ENCODE results near the gene MACO1.
A peak's percentile ranks its signal among the peaks of the same experiment; 100 is the strongest.
"Not testable (repeated sequence)": the region's sequence is repeated elsewhere in the genome, so short reads cannot be mapped to it uniquely, and the experiment has no call there.

The MACO1 gene

DNA sequence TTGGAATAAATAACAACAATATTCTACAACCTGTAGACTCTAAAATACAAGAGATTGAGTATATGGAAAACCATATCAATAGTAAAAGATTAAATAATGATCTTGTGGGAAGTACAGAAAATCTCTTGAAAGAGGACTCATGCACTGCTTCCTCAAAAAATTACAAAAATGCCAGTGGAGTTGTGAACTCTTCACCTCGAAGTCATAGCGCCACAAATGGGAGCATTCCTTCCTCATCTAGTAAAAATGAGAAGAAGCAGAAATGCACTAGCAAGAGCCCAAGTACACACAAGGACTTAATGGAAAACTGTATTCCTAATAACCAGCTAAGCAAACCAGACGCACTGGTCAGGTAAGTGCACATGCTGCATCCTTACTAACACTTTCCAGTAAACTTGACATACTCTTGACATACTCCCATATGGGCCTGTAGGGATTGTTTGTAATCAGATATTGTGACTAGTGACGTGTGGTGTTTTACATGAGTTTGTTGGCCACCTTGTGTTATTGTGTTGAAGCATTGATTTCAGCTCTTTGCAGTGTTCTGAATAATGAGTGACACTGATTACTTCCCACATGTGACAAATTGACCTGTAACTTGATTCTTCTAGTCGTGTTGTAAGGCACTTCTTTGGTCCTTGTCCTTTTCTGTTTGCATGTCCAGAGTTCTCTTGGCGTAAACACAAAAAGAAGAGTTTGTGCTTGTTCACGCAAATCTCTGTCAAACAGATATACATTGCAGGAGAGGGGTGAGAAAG, 28.0 kb downstream of the MACO1 start:
- DNase-seq (ENCODE audit: low read depth) = no peak

DNA sequence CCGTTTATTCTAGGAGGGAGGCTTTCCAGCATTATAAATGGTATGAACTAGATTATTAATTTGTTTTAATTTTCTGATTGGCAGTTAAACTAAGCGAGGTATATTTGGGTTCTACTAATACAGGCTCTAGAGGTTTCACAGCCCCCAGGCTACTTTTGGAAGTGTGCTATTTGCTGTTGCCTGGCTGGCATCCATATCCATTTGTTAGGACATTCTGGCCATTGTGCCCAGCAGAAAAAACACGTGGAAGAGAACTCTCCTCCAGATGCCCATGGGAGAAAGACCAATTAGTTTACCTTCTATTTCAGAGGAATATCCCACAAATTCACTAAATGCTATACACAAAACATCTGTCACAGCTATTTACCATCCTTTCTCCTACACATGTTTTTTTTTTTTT, 29.3 kb downstream of the MACO1 start:
- no peak for DNase-seq (ENCODE audit: low read depth)

DNA sequence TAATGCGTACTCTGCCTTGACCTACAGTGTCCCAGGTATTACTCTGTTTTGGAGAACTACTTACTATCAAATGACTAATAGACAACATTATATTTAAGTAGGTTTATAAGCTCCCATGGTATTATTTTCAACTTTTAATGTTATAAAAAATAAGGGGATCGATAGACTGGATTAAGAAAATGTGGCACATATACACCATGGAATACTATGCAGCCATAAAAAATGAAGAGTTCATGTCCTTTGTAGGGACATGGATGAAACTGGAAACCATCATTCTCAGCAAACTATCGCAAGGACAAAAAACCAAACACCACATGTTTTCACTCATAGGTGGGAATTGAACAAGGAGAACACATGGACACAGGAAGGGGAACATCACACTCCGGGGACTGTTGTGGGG, 30.1 kb downstream of the MACO1 start:
- not testable (repeated sequence) for DNase-seq (ENCODE audit: low read depth)

DNA sequence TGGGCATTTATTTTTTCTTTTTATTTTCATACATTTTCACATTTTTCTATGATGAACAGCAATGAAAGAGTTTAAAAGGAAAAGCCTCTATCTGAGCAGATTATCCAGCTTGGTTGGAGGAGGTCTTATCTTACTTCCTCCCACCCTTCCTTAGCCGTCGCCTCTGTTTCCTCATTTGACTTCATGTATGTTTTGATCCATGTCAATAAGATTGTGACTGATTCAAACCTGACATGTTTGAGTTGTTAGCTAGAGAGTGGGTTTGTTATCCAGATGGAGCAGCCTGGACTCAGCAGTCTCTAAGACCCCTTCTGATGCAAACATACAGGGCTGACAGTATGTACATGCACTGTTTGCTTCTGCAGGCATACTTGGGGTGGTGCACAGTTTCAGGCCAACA, 31.2 kb downstream of the MACO1 start:
- DNase-seq (ENCODE audit: low read depth) = no peak

DNA sequence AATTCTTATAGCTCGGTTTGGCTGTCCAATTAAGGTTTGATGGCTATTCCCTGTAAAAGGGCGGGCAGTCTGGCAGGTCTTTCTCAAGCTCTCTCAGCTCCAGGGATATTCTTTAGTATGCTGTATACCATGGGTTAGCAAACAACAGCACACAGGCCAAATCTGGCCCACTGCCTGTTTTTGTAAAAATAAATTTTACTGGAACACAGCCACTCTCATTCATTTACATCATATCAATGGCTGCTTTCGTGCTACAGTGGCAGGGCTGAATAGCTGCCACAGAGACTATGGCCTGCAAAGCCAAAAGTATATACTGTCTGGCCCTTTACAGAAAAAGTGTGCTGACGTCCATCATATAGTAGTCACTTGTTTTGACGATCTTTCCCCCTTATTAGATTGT, 32.0 kb downstream of the MACO1 start:
- no peak for DNase-seq (ENCODE audit: low read depth)

DNA sequence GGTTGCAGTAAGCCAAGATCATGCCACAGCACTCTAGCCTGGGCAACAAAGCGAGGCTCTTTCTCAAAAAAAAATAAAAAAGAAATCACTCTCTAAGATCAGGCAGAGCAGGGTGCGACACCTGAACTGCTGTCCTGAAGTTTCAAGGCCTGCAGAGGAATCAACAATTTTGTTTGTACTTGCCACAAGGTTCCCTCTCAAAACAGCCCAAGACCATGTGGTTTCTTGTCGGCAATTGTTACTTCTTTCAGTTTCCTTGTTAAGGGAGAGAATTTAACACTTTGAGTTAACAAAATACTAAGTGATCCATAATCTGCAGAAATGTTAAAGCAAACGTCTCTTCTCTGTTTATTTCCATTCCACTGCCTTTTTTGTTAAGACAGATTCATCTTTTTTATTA, 36.5 kb downstream of the MACO1 start:
- no peak for DNase-seq (ENCODE audit: low read depth)

DNA sequence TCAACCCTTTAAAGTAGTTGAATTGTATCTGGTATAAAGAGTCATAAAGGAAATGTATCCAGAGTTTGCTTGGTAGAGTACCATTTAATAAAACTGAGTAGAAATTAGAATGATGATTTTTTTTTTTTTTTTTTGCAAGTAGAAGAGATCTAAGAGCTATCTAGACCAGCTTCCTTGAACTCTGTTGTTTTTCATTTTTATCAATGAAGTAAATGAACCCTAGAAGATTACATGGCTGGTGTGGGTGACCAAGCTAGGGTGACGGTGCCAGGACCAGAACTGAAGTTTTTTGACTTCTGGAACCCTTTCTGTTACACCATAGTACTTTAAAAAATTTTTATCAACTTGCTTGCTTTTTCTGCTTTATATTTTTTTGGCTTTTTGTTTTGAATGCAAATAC, 36.9 kb downstream of the MACO1 start:
- no peak for DNase-seq (ENCODE audit: low read depth)

DNA sequence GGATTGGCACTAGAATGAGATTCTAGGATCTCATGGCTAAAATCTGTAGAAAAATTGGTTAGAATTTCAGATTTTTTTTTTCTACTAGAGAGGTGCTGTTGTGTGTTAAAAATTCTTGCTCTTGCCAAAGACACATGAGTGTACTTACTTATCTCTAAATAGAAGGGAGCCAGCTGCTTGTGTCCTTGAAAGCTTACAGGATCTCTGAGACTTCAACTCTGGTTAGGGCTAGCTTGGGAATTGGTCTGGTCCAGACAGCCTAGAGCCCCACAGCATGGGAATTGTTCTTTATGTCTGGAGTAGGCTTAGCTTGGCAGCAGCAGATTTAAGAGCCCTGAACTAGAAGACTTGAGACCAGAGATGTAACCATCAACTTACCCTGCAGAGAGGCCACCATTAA, 37.3 kb downstream of the MACO1 start:
- no peak for DNase-seq (ENCODE audit: low read depth)

DNA sequence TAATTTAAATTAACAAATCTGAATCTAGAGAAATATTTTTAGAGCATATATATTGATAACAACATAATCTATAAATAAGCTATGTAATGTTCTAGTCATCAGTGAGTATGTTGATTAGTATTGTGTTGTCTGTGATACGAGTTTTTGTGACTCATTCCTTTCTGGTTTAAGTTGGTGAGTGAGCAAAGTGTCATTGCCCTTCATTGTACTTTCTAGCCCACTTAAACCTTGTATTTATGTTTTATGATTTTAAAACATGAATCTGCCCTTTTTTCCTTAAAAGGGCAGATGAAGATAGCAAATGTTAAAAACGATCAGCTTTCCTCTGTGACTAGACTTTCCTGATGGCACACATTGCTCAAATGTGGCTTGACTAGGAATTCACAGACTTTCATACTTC, 38.5 kb downstream of the MACO1 start:
- DNase-seq (ENCODE audit: low read depth) = peak; percentile 18

DNA sequence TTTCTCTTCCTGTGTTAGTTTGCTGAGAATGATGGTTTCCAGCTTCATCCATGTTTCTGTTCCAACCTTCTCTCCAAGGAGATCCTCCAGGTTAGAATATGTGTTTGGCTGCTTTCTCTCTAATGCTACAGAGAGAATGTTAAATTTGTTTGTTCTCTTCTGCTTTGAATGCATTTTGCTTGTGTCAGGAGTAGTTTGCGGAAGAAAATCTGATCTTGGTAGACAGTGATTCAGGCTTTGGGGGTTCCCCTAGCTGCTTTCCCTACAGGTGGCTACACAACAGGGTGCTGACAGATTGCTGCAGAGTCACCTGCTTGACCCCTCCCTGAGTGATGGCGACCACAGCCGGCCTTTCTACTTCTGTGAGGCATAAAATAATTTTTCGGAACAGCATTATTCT, 41.8 kb downstream of the MACO1 start:
- no peak for DNase-seq (ENCODE audit: low read depth)

DNA sequence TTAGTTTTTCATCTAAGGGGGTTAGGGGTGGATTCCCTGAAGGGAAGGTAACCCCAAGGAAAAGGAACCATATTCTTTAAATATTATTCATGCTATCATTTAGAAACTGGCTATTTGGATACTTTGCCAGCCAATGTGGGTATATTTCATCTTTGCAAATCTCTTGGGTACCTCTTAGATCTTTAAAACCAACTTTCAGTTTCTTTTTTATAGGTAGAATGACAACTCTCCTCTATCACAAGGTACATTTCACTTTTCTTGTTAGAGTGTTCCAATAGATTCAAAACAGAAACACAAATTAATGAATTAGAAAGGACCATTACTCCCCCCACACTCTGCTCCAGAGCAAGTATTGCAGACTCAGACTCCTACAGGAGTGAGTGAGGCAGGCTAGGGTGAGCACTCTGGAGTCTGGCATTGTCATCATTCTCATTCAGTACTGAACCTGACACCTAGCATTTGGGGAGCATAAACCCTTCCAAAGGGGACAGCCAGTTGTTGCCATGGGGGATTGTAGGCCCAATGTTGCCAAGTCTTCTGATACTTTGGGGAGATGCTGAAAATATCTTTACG, 43.0 kb downstream of the MACO1 start:
- DNase-seq (ENCODE audit: low read depth) = no peak

DNA sequence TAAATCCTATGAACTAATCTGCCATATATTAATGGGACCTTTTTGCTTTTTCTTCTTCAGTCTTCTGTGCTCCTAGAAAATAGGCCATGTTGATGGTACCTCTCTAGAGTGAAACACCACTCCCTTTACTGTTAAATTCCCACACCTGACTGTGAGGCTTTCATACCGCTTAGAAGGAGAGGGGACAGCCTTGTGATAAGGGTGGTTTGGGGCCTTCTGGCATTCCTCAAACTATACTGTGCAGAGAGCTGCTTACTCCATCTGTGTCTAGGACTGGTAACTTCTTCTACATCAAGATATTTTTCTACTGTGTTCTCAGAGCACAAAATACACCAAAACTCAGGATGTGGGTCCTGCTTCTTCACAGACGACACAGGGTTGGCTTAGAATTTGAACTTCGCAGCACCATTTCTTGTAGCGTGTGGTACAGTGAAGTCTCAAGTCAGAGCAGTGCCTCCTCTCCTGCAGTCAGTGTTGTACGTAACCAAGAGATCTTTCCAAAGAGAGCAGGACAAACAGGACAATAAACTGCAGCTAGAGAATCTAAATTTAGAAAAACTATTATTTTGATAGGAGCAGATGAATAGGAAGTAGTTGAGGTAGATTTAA, 43.8 kb downstream of the MACO1 start:
- DNase-seq (ENCODE audit: low read depth) = no peak

DNA sequence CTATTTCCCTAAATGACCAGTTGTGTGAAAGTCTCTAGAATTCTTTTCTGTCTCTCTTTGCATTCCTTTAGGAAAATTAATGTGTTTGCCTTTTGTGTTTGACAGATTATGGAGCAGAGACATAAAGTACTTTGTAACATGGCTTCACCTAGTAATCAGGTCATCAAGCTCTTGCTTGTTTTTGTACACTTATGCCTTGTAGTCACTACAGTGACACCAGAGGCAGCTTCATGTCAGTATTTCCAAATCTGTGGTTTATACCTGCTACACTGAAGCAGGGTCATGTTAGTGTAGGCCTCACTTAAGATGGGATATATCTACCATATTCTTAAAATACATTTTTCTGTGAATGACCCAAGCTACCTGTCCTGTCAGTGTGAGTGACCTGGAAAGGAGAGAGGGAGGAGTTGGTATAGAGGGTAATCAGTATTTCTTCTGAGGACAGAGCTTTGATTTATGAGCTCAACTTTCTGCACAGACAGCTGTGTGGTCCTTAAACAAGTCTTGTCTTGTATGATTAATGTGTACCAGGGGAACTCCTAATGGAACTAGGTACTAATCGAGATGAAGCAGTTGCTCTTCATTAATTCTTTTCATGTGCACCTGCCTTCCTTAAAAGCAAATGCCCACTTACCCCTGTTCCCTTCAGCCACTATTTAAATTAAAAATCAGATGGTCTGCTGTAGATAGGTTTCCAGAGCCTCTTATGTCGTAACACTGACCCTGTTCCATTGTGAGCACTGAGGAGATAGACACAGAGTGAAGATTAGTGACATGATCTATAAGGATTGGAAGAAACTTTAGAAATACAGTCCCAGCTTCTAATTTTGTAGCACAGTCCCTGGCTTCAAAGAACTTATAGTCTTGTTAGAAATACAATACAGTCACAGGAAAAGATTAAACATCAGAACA, 45.7 kb downstream of the MACO1 start:
- no peak for DNase-seq (ENCODE audit: low read depth)

DNA sequence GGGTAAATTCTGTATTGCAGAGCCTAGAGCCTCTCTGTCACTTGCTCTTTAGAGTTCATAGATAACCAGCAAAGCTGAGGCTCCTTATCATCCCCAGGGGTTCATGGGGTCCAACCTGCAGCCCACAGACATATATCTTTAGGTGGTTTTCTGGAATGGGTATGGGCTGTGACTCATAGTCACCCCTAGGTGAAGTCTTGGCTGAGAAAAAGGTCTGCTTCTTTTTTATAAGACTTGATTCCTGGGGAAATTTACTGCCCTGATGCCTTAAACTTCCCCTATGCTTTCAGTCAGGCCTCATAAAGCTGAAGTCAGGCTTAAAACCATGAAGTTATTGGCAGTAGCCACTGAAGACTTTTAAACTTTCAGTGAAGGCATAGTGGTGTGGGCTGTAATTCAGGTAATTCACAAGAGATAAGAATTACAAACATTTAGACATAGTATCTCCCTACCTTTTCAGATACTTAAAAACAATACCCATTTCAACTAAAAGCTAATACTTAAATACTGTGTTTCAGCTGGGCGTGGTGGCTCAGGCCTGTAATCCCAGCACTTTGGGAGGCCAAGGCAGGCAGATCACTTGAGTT, 46.8 kb downstream of the MACO1 start:
- DNase-seq (ENCODE audit: low read depth) = no peak

DNA sequence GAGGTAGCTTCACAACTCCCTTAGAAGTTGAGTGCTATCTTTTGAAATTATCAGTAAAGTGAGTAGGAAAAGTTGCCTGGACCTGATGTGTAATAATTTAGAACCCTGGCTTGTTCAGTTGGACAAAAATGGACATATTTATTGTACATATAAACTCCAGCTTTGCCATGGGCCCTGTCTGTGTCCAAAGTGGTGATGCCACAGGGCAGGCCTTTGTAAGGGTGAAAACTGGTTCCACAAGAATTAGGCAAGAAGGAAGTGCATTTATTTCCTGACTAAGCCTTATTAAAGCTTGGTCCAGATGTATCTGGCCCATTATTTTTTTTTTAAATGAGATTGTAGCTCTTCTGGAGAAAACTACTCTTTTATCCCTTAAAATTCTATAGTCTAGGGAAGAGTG, 47.9 kb downstream of the MACO1 start:
- no peak for DNase-seq (ENCODE audit: low read depth)

DNA sequence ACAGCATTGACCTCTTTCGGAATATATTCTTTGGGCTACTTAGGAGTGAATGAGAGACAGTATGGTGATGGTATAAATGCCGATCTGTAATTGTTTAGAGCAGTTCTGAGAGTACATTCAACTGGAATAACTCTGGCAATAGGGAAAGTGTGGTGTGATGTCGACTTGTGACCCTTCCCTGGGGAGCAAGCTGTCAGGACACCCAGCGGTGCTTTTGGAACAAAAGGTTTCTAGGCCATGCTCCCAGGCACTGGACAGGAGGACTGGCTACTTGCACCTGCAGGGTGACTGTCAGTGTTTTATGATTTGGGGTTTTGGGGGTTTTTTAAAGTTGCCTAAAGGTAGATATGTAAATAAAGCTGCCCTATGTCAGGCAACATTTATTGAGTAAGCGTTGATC, 50.9 kb downstream of the MACO1 start:
- no peak for DNase-seq (ENCODE audit: low read depth)

DNA sequence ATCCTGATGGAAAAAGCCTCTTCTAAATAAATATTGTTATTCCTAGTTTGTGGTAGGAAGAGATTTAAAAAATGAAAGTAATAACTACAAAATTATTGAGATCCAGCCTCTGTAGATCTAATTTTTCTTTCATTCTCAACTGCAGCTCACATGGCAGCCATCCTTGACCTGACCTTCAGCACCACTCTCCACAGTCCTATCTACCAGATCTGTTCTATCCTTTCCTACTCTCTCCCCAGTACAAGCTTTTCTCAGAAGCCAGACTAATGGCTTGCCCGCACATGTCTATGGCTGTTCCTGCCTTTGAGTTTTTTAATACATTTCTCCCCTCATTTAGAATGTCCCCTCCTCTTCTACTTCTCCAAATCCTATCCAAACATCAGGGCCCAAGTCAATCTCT, 51.5 kb downstream of the MACO1 start:
- DNase-seq (ENCODE audit: low read depth) = no peak

DNA sequence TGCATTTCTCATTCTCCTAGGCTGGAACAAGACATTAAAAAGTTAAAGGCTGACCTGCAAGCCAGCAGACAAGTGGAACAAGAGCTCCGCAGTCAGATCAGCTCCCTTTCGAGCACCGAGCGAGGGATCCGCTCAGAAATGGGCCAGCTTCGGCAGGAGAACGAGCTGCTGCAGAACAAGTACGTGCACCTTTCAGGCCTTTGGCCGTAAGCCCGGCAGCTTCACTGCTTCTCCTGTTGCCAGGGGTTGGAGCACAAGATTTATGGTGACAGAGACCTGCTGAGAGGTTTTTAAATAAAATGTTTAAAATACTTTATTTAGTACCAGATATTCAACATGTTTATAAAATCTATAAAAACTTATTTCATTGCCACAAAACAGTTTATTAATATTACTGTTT, 53.4 kb downstream of the MACO1 start:
- DNase-seq (ENCODE audit: low read depth) = no peak

DNA sequence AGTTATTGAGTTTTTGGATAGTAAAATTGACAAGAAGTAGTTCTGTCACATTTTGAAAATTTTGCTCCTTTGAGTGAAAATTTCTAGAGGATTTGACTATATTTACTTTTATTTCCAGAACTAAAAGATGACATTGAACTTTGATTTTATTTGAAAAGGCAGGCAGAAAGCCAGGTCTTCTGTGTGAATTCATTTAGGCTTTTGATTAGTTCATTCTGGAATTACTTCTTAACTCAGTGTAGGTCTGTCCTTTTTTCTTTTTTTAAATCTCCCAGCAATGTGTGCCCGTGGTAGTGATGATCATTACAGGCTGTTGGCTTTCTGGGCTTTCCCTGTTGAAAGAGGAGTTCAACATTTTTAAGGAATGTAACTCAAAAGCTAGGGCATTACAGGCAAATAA, 53.8 kb downstream of the MACO1 start:
- DNase-seq (ENCODE audit: low read depth) = no peak

DNA sequence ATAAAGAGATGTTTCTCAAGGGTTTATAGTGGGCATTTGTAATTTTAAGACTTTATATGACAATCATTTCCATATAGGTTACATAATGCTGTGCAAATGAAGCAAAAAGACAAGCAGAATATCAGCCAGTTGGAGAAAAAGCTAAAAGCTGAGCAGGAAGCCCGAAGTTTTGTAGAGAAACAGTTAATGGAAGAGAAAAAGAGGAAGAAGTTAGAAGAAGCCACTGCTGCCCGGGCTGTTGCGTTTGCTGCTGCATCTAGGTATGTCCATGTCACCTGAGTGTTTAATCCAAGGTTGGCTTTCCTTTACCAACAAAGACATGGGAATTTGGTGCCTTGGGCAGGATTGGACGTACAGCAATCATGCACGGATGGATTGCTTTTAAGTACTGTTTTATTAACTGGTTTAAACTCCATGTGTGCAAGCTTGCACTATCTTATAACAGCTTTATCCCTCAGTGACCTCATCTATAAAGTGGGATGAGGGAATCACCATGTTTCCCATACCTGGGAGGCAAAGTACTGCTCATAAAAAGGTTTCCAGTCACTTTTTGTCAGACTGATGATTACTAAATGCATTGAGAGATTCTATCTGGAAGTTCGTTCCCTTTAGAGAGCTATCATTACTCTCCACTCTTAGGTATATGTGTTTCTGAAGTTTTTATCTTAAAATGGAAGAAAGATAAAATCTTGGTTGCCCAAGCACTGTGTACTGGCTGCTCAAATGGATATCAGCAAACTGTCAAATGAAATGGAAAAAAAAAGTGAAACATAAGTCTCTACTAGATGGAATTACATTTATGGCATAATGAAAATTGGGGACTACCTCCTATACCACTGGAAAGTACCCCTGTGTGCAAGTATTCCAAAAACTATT, 55.1 kb downstream of the MACO1 start:
- DNase-seq (ENCODE audit: low read depth) = no peak

DNA sequence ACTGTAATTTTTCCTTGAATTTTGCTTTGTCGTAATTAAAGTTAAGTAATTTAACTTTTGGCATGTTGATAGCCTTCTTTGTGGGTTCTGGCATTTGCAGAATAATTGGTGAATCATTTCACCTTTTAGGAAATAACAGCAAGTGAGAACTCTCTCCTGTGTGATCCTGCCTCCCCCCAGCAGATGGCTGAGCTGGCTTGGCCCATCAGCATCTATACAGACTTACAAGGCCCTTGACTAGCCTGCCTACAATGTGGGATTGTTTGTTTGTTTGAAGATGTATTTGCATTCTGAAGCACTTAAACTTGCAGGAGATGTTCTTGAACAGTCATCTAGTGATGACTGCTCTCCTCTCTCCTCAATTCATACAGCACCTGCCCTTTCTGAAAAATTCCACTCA, 55.9 kb downstream of the MACO1 start:
- no peak for DNase-seq (ENCODE audit: low read depth)
